OCI-LY3 (cell line): Measurements from ENCODE around the gene FAHD1.

Experiments used
- CTCF ChIP-seq: fragments of 200-600, 300-600 bp; sonication (generic); IDR thresholded peaks from 2 replicates; pipeline ENCODE4 v1.5.1; 2014; ENCODE audit warnings: antibody characterized with exemption, low read length, low read depth
- EZH2phosphoT487 ChIP-seq: fragments of 200-600 bp; shearing (Covaris generic); IDR thresholded peaks from 2 replicates; pipeline ENCODE4 v1.6.1; 2018; ENCODE audit warnings: antibody characterized with exemption, mixed run types, low read depth

- TF ChIP-seq CTCF (no peak), EZH2phosphoT487 (no peak)
Observed at GRCh38 chr16:1851793-1852192, 24.8 kb downstream of the FAHD1 start.
